Measurements from ENCODE around the gene CREB5.
A peak's percentile ranks its signal among the peaks of the same experiment; 100 is the strongest.

The CREB5 gene

GRCh38 chr7:28853834-28854749 lies 441.8 kb downstream of the CREB5 start:
- Histone ChIP-seq H3K27me3 (ENCODE audit: insufficient read depth, low read depth, severe bottlenecking) (peaks cover 76% of the 10 kb centered on the region), H3K27ac (no peak overlapping the region), H3K4me3 (ENCODE audit: low read depth, low read length) (peak overlapping the region; percentile 35), H3K9me3 (ENCODE audit: severe bottlenecking) (no peaks in the 10 kb centered on the region), H3K36me3 (no peaks in the 10 kb centered on the region)
- TF ChIP-seq CTCF (IDR thresholded peaks at IDR 0.05; ENCODE audit: low read depth, low read length) = peak; percentile 92
- DNase-seq = peak; percentile 77

GRCh38 chr7:28854750-28855074 lies 442.4 kb downstream of the CREB5 start:
- no peak for TF ChIP-seq CTCF (IDR thresholded peaks at IDR 0.05; ENCODE audit: low read depth, low read length)
- H3K27me3 ChIP-seq (ENCODE audit: insufficient read depth, low read depth, severe bottlenecking) = peaks cover 77% of the 10 kb centered on the region
- no peaks in the 10 kb centered on the region for H3K9me3 ChIP-seq (ENCODE audit: severe bottlenecking)
- no peak overlapping the region for H3K27ac ChIP-seq
- H3K36me3 ChIP-seq = no peaks in the 10 kb centered on the region
- no peak overlapping the region for H3K4me3 ChIP-seq (ENCODE audit: low read depth, low read length)
- DNase-seq = no peak

- TF ChIP-seq CTCF (IDR thresholded peaks at IDR 0.05; ENCODE audit: low read depth, low read length) = no peak
- no peak overlapping the region for H3K27ac ChIP-seq
- DNase-seq = no peak
These were observed 443.4 kb downstream of the CREB5 start for GRCh38 chr7:28855538-28856217.

GRCh38 chr7:28856656-28857055 lies 444.3 kb downstream of the CREB5 start:
- Histone ChIP-seq H3K9me3 (ENCODE audit: severe bottlenecking) (no peaks in the 10 kb centered on the region), H3K4me3 (ENCODE audit: low read depth, low read length) (no peak overlapping the region), H3K36me3 (no peaks in the 10 kb centered on the region), H3K27ac (no peak overlapping the region), H3K27me3 (ENCODE audit: insufficient read depth, low read depth, severe bottlenecking) (peaks cover 74% of the 10 kb centered on the region)
- no peak for TF ChIP-seq CTCF (IDR thresholded peaks at IDR 0.05; ENCODE audit: low read depth, low read length)
- no peak for DNase-seq

More at GRCh38 chr7:28855538-28856217, 443.4 kb downstream of the CREB5 start:
- peaks cover 73% of the 10 kb centered on the region for H3K27me3 ChIP-seq (ENCODE audit: insufficient read depth, low read depth, severe bottlenecking)
- no peaks in the 10 kb centered on the region for H3K36me3 ChIP-seq
- H3K9me3 ChIP-seq (ENCODE audit: severe bottlenecking) = no peaks in the 10 kb centered on the region
- H3K4me3 ChIP-seq (ENCODE audit: low read depth, low read length) = no peak overlapping the region

- no peak overlapping the region for H3K27ac ChIP-seq
- H3K9me3 ChIP-seq (ENCODE audit: severe bottlenecking) = no peaks in the 10 kb centered on the region
- no peak overlapping the region for H3K4me3 ChIP-seq (ENCODE audit: low read depth, low read length)
- no peak for DNase-seq
- H3K27me3 ChIP-seq (ENCODE audit: insufficient read depth, low read depth, severe bottlenecking) = peaks cover 74% of the 10 kb centered on the region
- H3K36me3 ChIP-seq = no peaks in the 10 kb centered on the region
- no peak for TF ChIP-seq CTCF (IDR thresholded peaks at IDR 0.05; ENCODE audit: low read depth, low read length)
These were observed 445.9 kb downstream of the CREB5 start for GRCh38 chr7:28858206-28858605.
